Heart left ventricle (tissue), 16 donors: ENCODE results near the gene HUNK. TPM values are rescaled to one million over a fixed set of nuclear protein-coding genes. Genes with fewer than 3 reads are reported as not detected.

Experiments
- ATAC-seq, 4 donors: fragments of 200-7000 bp; cut with Tn5 transposase; one replicate each; pipeline ENCODE4 v1.9.1; 2020 to 2022; ENCODE audit warnings: moderate library complexity in 4 of 4, mild to moderate bottlenecking in 3 of 4, moderate number of reproducible peaks in 1 of 4
- DNase-seq, 5 donors: peaks; one replicate each; pipeline ENCODE4 v3.0.0-alpha.2; 2020
- H3K27ac ChIP-seq, 12 donors: fragments of 200-600 bp; sonication (generic) in 4 of 12; one replicate each; pipeline versions ENCODE4 v1.5.0 to v1.8.0; 2016 to 2022; ENCODE audit warnings: mild to moderate bottlenecking in 2 of 12
- H3K27me3 ChIP-seq, 9 donors: fragments of 200-600 bp; sonication (generic) in 2 of 9; one replicate each; pipeline versions ENCODE4 v1.5.1 to v1.8.0; 2016 to 2022; ENCODE audit warnings: mild to moderate bottlenecking in 3 of 9
- H3K36me3 ChIP-seq, 9 donors: fragments of 200-600 bp; sonication (generic) in 2 of 9; one replicate each; pipeline versions ENCODE4 v1.5.0 to v1.8.0; 2018 to 2022; ENCODE audit warnings: mild to moderate bottlenecking in 2 of 9
- H3K4me1 ChIP-seq, 12 donors: fragments of 200-600 bp; sonication (generic) in 4 of 12; one replicate each; pipeline versions ENCODE4 v1.5.0 to v1.8.0; 2016 to 2022; ENCODE audit warnings: mild to moderate bottlenecking in 3 of 12
- H3K4me3 ChIP-seq, 12 donors: fragments of 200-600 bp; sonication (generic) in 4 of 12; one replicate each; pipeline versions ENCODE4 v1.5.0 to v1.8.0; 2017 to 2022; ENCODE audit warnings: mild to moderate bottlenecking in 9 of 12, moderate library complexity in 4 of 12
- H3K9me3 ChIP-seq, 12 donors: fragments of 200-600 bp; sonication (generic) in 4 of 12; one replicate each; pipeline versions ENCODE4 v1.5.0 to v1.8.0; 2016 to 2022; ENCODE audit warnings: mild to moderate bottlenecking in 1 of 12
- POLR2A ChIP-seq, 2 donors: fragments of 450-650 bp; IDR thresholded peaks; one replicate each; pipeline ENCODE4 v1.6.1; 2017; ENCODE audit warnings: antibody characterized with exemption in 2 of 2, mild to moderate bottlenecking in 2 of 2, moderate library complexity in 2 of 2
- WGBS, 4 donors: extraction: QIAGEN DNeasy Blood & Tissue Kit in 2 of 4; methylation state at CpG; one replicate each; pipeline versions ENCODE4 v1.1.5 to v1.1.7; 2013 to 2018; 5-methylcytosine and 5-hydroxymethylcytosine counted together
- intact Hi-C, 10 donors: fragments of 100-400 bp; cut with DNase I; formaldehyde crosslinking; loops; one replicate each; pipeline versions ENCODE4 v1.11.1 to v1.14.2; 2022
- polyA plus RNA-seq, 2 donors: library from polyadenylated mRNA; stranded (reverse); fragments of 200-250 nt; gene quantifications; one replicate each; pipeline ENCODE4 v1.2.3, GENCODE V29; 2013
- total RNA-seq, 9 donors: library from RNA; depleted of rRNA in 2 of 9; stranded (reverse); fragments of >200 nt in 2 of 9; fragmentation: NEBNext Ultra II Directional in 3 of 9; extraction: Animal tissue kit (Norgen Biotek cat#: 25700) in 3 of 9; gene quantifications; one replicate each; pipeline versions ENCODE4 v1.1.0 to v1.2.4, GENCODE V29; 2016 to 2023
- TF ChIP-seq, protein P1 (sequence below), 12 donors: fragments of 200-600 bp; sonication (generic) in 4 of 12; IDR thresholded peaks; one replicate each; pipeline versions ENCODE4 v1.5.0 to v1.8.0; 2018 to 2022; ENCODE audit warnings: antibody characterized with exemption in 12 of 12, mild to moderate bottlenecking in 5 of 12
- donor health status: ischemic (EF 13 %, LVEDD 7.1; RV severe dilation, severe dysfunction).
- donor health status: healthy with polysubstance abuse.
- donor health status: DM: no; HTN: yes; CAD: no.
- donor health status: DM: no; HTN: no; CAD: no.
- donor health status: ischemic (EF 25% LVEDD 6.9; RV normal size, moderate dysfunction).
- donor health status: ischemic (EF 25% LVEDD 5.7; RV mildly dilated, moderate dysfunction).
- donor health status: healthy.
- donor health status: DM: yes; HTN: yes; CAD: no.
- donor health status: ischemic (EF 35%, LVEDD 5.7; RV mildly dilated, moderate dysfunction).
- donor health status: nonischemic (EF 11% LVEDD 7.7; RV severe dilation, severe dysfunction).
- donor health status: DM: yes; HTN: yes; CAD: no.
- donor health status: PGD.
- donor health status: ischemic (EF 29% LVEDD 5.4; RV normal size, mild dysfunction).
- donor health status: nonischemic (EF 23%, LVEDD 6.1; RV moderate dilation, normal function).

Gene HUNK
- total and polyA plus RNA-seq, 11 donors: 0.02 to 1.4 (median 0.22) TPM

DNA sequence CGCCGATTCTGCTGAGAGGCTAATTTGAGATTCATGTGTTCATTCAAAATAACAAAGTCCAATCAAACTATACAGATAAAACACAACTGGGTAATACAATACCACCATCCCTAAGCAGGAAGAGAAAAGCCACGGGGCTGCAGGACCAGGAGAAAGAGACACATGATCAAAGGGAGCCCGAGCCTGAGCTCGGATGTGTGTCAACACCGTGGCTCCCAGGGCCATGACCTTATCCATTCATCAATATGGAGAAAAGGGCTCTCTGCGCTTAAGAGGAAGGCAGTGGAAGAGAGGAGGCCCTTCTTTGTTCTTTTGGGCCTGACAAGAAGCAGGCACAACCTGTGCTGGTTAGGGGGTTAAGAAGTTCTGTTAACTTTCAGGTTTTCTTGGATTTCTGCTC, 56.7 kb downstream of the HUNK start:
- Histone ChIP-seq H3K36me3 (no peaks in the 10 kb centered on the region), H3K4me3 (no peak overlapping the region), H3K4me1 (no peaks in the 10 kb centered on the region), H3K27me3 (peaks cover 0 to 4% (median 0%) of the 10 kb centered on the region in 9 donors), H3K27ac (no peak overlapping the region), H3K9me3 (peaks cover 0 to 9% (median 0%) of the 10 kb centered on the region in 12 donors)
- no peak for ATAC-seq
- DNase-seq: no peak
- intact Hi-C loops: no loop called here
- TF ChIP-seq, protein P1, sequence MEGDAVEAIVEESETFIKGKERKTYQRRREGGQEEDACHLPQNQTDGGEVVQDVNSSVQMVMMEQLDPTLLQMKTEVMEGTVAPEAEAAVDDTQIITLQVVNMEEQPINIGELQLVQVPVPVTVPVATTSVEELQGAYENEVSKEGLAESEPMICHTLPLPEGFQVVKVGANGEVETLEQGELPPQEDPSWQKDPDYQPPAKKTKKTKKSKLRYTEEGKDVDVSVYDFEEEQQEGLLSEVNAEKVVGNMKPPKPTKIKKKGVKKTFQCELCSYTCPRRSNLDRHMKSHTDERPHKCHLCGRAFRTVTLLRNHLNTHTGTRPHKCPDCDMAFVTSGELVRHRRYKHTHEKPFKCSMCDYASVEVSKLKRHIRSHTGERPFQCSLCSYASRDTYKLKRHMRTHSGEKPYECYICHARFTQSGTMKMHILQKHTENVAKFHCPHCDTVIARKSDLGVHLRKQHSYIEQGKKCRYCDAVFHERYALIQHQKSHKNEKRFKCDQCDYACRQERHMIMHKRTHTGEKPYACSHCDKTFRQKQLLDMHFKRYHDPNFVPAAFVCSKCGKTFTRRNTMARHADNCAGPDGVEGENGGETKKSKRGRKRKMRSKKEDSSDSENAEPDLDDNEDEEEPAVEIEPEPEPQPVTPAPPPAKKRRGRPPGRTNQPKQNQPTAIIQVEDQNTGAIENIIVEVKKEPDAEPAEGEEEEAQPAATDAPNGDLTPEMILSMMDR (IDR thresholded peaks at IDR 0.05): no peak
- TF ChIP-seq POLR2A (IDR thresholded peaks at IDR 0.05): no peak
- 70 to 75% (median 72%) methylated on average over 7 of the region's 7 CpGs for WGBS, 4 donors

DNA sequence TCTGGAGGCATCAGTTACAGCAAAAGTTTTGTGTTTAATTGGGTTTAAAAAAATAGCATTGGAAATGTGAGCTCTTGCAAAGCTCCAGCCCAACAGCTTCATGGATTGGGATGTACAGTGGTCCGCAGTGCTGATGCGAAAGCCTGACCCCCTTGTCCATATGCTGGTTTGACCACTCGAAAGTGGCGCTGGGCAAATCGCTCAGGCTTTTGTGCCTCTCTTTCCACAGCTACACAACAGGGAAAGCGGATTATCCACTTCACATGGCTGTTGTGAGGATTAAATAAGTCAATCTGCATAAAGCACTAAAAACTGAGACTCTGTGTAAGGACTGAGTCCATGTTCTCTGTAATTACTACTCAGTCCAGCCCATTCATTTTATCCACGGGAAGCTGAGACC, 57.2 kb downstream of the HUNK start:
- intact Hi-C loops: no loop called here

DNA sequence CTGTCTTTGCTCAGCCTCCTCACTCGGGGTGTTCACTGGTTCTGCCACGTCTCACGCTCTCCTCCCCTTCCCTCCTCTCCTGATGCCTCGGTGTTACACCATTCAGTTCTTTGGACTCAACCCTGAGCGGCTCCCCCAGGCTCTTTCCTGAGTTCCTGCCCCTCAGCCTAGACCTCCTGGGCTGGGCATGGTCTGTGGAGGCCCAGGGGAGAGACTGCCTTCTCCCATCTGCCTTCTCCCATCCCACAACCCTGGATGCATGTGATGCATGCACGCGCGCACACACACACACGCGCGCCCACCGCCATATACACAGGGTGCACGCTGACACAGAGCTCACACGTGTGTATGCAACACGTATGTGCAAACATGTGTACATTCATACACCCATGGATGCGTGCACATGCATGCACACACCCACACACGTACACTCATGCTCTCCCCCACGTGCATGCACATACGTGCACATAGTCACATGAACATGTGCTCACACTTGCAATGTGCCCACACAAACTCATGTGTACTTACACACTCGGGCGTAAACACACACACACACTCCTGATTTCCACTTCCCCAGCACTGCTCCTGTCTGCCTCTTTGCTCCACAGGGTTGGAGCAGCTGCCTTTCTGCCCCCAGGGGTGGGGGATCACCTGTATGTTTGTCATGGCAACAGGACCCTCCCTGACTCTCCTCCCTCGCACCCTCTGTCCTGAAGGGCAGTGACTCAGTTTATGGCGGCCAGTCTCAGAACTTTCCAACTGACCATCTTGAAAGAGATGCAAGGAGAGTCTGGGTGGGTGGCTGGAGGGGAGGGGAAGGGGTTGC, 59.0 kb downstream of the HUNK start:
- DNase-seq (no peak), ATAC-seq (no peak)
- WGBS, 4 donors: 93 to 94% (median 94%) methylated on average over 23 of the region's 23 CpGs
- Histone ChIP-seq H3K27ac (no peak overlapping the region), H3K4me1 (no peaks in the 10 kb centered on the region), H3K36me3 (no peaks in the 10 kb centered on the region), H3K4me3 (no peak overlapping the region), H3K9me3 (no peaks in the 10 kb centered on the region), H3K27me3 (peaks cover 0 to 4% (median 0%) of the 10 kb centered on the region in 9 donors)
- intact Hi-C loops: no loop called here
- no peak for TF ChIP-seq POLR2A (IDR thresholded peaks at IDR 0.05)
- TF ChIP-seq, protein P1 (IDR thresholded peaks at IDR 0.05): no peak

More for the DNA sequence above, 57.2 kb downstream of the HUNK start:
- peaks cover 0 to 4% (median 0%) of the 10 kb centered on the region in 9 donors for H3K27me3 ChIP-seq
- no peaks in the 10 kb centered on the region for H3K36me3 ChIP-seq
- WGBS, 4 donors: 94 to 96% (median 96%) methylated on average over 7 of the region's 7 CpGs
- DNase-seq (no peak), ATAC-seq (no peak)
- TF ChIP-seq, protein P1 (IDR thresholded peaks at IDR 0.05): no peak
- no peak for TF ChIP-seq POLR2A (IDR thresholded peaks at IDR 0.05)
- H3K4me1 ChIP-seq: no peaks in the 10 kb centered on the region
- H3K27ac ChIP-seq: no peak overlapping the region
- peaks cover 0 to 9% (median 0%) of the 10 kb centered on the region in 12 donors for H3K9me3 ChIP-seq
- H3K4me3 ChIP-seq: no peak overlapping the region

DNA sequence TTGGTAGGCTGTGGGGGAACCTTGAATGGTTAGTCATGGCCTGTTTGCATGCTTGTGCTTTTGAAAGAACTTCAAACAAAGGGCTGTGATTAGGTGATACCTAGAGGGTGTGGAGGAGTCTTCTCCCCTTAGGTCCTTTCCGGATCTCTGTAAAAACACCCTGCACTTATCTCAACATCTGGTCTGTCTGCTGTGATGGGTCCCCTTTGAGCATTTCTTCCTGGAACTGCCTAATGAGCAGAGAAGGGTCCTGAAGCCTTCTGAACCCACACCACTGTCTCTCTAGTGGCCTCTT, 59.6 kb downstream of the HUNK start:
- intact Hi-C loops: no loop called here

More for the DNA sequence above, 59.6 kb downstream of the HUNK start:
- H3K27me3 ChIP-seq: peaks cover 0 to 4% (median 0%) of the 10 kb centered on the region in 9 donors
- ATAC-seq: no peak
- WGBS, 4 donors: 57 to 84% (median 76%) methylated on average over 1 of the region's 1 CpG
- no peaks in the 10 kb centered on the region for H3K4me1 ChIP-seq
- TF ChIP-seq, protein P1 (IDR thresholded peaks at IDR 0.05): no peak
- no peak for TF ChIP-seq POLR2A (IDR thresholded peaks at IDR 0.05)
- no peak overlapping the region for H3K4me3 ChIP-seq
- no peaks in the 10 kb centered on the region for H3K36me3 ChIP-seq
- H3K9me3 ChIP-seq: no peaks in the 10 kb centered on the region
- no peak overlapping the region for H3K27ac ChIP-seq
- DNase-seq: no peak
